CD4-positive, alpha-beta T cell treated with Interleukin-6 for 4 hours (primary cell): ENCODE measurements around the gene SDK2.
"Not testable (repeated sequence)": the region's sequence is repeated elsewhere in the genome, so short reads cannot be mapped to it uniquely, and the experiment has no call there.

Experiments
- DNase-seq: peaks from one replicate; pipeline ENCODE4 v3.0.0-alpha.2; 2020; ENCODE audit warnings: mixed read lengths

The SDK2 gene

GRCh38 chr17:73498176-73498575, 146.1 kb downstream of the SDK2 start:
- no peak for DNase-seq

- DNase-seq: no peak
Measured at GRCh38 chr17:73497721-73498120, 146.5 kb downstream of the SDK2 start.

GRCh38 chr17:73496232-73496631, 148.0 kb downstream of the SDK2 start:
- no peak for DNase-seq

GRCh38 chr17:73495641-73496040, 148.6 kb downstream of the SDK2 start:
- DNase-seq: no peak

GRCh38 chr17:73494950-73495349, 149.3 kb downstream of the SDK2 start:
- DNase-seq: no peak

DNA sequence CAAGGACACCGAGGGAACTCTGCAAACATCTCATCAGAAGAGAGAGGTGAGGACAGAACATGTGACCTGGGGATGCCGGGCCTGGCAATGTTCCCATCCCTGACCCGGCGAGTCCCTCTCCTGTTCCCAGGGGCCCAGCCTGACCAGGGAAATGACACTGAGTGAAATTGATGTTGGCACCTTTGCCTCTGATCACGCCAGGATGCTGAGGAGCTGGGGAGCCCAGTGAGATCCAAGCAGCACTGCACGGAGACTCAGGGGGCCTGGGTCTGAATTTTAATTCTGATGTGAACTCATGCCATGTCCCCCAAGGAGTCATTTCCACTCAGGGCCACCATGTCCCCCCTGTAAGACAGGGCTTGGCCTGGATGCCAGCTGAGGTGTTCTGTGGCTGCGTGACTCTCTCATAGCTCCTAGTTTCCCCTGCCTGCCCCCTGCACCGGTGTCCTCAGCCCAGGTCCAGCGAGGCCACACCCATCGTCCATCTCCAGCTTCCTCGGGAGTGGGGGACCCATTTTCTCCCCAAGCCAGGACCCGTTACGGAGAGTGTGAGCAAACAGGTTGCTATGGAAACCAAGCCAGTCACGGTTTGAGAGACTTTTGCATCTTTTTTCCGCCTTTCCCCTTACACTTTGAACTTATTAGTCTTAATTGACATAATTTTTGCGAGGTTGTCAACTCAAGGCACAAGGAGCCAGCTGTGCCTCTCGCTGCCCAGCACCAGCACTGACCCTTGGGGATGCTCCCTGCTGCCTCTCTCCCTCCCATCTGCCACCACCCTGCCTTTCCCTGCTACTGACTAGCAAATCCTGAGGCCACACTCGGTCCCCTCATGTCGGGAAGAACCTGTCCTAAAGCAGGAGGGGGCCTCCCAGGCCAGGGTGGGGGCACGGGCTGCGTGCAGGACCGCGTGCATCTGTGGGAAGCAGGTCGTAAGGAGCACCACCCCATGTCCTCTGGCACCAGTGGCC, 150.0 kb downstream of the SDK2 start:
- no peak for DNase-seq

GRCh38 chr17:73492821-73493814, 151.1 kb downstream of the SDK2 start:
- DNase-seq: no peak

- no peak for DNase-seq
Measured at GRCh38 chr17:73492125-73492820, 152.0 kb downstream of the SDK2 start.

- DNase-seq: no peak
Measured at GRCh38 chr17:73491648-73492047, 152.6 kb downstream of the SDK2 start.

- DNase-seq: no peak
Measured at GRCh38 chr17:73490851-73491250, 153.4 kb downstream of the SDK2 start.

DNA sequence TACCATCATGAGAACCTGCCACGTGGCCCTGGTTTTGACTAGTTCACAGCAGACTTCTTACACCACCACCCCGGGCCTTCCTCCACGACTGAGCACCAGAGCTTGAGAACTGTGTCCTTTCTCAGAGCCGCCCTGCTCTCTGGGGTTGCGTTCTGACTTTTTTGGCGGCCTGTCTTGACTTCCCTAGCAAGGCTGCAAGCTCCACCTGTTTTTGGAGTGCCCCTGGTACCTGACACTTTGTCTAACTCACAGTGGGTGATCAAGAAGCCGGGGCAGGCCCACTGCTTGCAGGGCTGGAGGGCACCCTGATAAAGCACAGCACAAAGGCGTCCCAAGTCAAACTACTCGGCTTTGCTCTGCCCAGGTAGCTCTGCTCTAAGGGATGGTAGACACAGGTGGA, 154.3 kb downstream of the SDK2 start:
- DNase-seq: no peak

DNA sequence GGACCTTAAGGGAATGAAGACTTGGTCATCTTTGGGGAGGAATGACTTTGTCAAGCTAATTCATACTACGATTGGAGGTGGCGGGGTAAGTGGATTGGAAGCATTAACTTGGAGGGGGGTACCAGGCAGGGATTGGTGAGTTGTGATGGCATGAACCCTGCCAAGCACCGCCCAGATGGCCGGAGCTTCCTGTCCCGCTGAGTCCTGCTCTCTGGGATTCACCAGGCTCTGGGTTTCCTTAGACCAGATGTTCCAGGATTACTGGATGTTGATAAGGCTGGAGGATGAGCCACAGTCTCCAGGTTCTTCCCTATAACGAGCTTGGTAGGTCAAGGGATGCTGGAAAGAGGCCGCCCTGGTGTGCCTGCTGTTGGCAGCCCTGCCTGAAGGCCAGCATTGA, 154.9 kb downstream of the SDK2 start:
- no peak for DNase-seq

DNA sequence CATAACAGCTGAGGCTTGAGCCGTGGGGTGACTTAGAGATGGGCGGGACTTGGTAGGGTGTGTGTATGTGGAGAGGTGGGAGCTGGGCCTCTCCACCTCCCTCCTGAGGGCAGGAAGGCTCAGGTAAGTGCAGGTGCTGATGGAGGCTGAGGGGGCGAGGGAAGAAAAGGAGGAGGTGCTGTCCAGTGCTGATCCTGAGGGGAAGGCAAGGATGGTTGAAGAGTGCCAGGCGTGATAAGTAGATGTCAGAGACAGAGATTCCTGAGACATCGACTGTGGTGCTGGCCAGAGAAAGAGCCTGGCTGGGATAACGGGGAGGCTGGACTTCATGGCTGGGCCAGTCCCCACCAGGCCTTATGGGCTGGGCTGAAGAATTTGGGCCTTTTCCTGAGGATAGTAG, 159.1 kb downstream of the SDK2 start:
- DNase-seq: no peak

- DNase-seq: no peak
Measured at GRCh38 chr17:73482894-73483293, 161.4 kb downstream of the SDK2 start.

- no peak for DNase-seq
Measured at GRCh38 chr17:73482251-73482716, 162.0 kb downstream of the SDK2 start.

GRCh38 chr17:73481676-73482075, 162.6 kb downstream of the SDK2 start:
- DNase-seq: no peak

- no peak for DNase-seq
Measured at GRCh38 chr17:73480740-73481139, 163.5 kb downstream of the SDK2 start.

- DNase-seq: no peak
Measured at GRCh38 chr17:73478768-73479424, 165.3 kb downstream of the SDK2 start.

- DNase-seq: no peak
Measured at GRCh38 chr17:73478334-73478733, 165.9 kb downstream of the SDK2 start.

DNA sequence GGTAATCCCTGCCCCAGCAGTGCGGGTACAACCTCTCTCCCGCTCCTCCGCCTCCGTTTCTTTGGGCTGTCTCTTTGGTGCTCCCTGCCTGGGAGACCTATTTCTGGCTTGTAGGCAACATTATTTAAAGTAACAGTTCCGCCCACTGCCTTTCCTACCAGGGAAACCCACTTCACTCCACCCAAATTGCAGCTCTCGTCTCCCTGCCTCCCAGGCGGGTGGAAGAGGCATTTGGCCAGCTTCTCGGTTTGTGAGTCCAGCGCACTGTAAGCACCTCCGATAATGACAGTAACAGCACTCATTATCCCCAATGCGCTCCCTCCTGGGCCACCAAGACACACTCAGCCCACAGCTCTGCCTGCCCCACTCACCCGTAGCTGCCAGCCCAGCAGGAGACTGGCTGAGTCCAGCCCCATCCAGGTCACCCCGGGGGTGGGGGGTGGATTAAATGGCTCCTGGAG, 167.3 kb downstream of the SDK2 start:
- DNase-seq: no peak

DNA sequence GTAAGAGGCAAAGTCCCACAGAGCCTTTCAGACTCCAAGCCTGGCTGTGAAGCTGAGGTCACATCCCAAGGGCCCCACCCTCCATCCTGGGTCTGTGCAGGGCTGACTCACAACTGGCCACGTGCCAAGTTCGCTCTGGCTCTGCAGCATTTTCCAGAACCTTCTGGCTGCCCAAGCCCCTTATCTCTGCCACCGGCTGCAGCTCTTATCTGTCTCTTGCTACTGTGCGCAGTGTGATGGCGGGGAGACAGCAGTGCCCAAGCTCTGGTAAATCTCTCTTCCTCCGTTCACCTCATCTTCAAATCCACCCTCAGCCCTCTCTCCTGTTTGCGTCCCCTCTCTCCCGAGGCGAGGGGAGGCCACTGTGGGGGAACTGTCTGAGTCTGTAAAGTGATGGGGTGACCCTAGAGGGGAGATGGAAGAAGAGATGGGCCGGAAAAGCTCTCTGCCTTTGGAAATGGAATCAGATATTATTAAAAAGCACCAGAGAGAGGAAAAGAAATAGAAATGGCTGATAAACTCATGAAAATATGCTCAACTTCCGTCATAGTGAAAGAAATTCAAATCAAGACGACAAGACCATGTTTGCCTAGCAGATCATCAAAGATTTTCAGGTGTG, 169.8 kb downstream of the SDK2 start:
- DNase-seq: peak; percentile 32

DNA sequence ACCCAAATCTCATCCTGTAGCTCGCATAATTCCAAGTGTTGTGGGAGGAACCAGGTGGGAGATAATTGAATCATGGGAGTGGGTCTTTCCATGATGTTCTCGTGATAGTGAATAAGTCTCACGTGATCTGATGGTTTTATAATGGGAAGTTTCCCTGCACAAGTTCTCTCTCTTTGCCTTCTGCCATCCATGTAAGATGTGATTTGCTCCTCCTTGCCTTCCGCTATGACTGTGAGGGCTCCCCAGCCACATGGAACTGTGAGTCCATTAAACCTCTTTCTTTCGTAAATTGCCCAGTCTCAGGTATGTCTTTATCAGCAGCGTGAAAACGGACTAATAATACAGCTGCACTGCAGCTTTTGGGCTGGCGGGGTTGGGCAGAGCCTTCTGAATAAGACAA, 171.5 kb downstream of the SDK2 start:
- not testable (repeated sequence) for DNase-seq
